ENCODE measurements around the gene R3HDML. TPM values are rescaled to one million over a fixed set of nuclear protein-coding genes. Genes with fewer than 3 reads are reported as not detected.

The R3HDML gene
- total and polyA plus RNA-seq, 2 of the 13 experiments (the other 11 are each of a cell fraction or from before 2014, with no cell fraction given): not detected

DNA sequence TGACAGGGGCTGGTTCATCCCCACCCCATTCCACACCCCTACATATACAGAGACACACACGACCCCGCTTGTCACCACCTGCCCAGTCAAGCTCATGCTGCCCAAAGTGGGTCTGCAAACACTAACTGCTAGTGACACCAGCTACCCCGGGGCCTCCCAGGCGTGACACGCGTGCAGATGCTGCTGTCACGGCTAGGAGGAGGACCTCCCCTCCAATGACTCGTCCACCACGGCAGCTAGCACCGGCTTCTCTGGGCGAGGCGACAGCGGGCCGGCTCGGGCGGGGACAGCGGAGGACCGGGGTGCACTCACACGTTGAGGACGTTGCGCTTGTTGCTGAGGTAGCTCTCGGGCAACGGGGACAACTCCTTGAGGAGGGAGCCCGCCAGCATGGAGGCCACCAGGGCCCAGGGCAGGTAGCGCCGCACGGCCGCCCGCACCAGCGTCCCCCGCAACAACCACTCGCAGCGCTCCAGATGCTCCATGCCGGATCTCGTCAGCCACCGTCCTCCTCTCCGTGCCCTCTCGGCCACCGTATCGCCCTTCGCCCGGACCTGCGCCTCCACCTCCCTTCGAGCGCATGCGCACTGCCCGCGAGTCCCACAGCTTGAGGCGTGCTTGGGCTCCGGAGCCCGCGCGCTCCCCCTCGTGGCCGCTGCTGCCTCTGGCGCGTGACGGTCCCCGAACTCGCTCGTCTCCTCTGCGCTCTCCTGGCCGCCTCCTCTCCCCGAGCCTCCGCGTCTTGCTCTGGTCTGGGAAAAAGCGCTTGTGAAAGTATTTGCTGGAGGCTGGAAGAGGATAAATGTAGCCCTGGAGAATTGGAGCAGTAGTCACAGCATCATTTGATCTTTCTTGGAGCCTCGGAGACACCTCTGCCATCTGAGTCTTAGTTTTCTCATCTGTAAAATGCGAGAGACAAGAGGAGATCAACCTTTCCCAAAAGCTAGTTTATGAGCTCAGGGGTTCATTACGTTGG is 25.9 kb upstream of the R3HDML start, which contains the start of gene FITM2 (continued):
- TF ChIP-seq, protein P1, sequence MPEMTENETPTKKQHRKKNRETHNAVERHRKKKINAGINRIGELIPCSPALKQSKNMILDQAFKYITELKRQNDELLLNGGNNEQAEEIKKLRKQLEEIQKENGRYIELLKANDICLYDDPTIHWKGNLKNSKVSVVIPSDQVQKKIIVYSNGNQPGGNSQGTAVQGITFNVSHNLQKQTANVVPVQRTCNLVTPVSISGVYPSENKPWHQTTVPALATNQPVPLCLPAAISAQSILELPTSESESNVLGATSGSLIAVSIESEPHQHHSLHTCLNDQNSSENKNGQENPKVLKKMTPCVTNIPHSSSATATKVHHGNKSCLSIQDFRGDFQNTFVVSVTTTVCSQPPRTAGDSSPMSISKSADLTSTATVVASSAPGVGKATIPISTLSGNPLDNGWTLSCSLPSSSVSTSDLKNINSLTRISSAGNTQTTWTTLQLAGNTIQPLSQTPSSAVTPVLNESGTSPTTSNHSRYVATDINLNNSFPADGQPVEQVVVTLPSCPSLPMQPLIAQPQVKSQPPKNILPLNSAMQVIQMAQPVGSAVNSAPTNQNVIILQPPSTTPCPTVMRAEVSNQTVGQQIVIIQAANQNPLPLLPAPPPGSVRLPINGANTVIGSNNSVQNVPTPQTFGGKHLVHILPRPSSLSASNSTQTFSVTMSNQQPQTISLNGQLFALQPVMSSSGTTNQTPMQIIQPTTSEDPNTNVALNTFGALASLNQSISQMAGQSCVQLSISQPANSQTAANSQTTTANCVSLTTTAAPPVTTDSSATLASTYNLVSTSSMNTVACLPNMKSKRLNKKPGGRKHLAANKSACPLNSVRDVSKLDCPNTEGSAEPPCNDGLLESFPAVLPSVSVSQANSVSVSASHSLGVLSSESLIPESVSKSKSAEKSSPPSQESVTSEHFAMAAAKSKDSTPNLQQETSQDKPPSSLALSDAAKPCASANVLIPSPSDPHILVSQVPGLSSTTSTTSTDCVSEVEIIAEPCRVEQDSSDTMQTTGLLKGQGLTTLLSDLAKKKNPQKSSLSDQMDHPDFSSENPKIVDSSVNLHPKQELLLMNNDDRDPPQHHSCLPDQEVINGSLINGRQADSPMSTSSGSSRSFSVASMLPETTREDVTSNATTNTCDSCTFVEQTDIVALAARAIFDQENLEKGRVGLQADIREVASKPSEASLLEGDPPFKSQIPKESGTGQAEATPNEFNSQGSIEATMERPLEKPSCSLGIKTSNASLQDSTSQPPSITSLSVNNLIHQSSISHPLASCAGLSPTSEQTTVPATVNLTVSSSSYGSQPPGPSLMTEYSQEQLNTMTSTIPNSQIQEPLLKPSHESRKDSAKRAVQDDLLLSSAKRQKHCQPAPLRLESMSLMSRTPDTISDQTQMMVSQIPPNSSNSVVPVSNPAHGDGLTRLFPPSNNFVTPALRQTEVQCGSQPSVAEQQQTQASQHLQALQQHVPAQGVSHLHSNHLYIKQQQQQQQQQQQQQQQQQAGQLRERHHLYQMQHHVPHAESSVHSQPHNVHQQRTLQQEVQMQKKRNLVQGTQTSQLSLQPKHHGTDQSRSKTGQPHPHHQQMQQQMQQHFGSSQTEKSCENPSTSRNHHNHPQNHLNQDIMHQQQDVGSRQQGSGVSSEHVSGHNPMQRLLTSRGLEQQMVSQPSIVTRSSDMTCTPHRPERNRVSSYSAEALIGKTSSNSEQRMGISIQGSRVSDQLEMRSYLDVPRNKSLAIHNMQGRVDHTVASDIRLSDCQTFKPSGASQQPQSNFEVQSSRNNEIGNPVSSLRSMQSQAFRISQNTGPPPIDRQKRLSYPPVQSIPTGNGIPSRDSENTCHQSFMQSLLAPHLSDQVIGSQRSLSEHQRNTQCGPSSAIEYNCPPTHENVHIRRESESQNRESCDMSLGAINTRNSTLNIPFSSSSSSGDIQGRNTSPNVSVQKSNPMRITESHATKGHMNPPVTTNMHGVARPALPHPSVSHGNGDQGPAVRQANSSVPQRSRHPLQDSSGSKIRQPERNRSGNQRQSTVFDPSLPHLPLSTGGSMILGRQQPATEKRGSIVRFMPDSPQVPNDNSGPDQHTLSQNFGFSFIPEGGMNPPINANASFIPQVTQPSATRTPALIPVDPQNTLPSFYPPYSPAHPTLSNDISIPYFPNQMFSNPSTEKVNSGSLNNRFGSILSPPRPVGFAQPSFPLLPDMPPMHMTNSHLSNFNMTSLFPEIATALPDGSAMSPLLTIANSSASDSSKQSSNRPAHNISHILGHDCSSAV (CRISPR knock-in tag; IDR thresholded peaks at IDR 0.05; ENCODE audit: borderline replicate concordance): peak; percentile 83; the same call in 1 of the 2 replicates
- TF ChIP-seq NKX3-1 (CRISPR knock-in tag; IDR thresholded peaks at IDR 0.05): peak; percentile 79; the same call in 1 of the 2 replicates
- TF ChIP-seq RBM22 (optimal IDR thresholded peaks at IDR 0.05; ENCODE audit: low read length): no peak
- peak; percentile 75 for TF ChIP-seq HNRNPK (IDR thresholded peaks at IDR 0.05; ENCODE audit: low read depth, low read length, poor library complexity, severe bottlenecking)
- TF ChIP-seq, protein P2, sequence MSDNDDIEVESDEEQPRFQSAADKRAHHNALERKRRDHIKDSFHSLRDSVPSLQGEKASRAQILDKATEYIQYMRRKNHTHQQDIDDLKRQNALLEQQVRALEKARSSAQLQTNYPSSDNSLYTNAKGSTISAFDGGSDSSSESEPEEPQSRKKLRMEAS (IDR thresholded peaks at IDR 0.05): peak; percentile 96
- no peak for TF ChIP-seq ZNF317 (CRISPR knock-in tag; IDR thresholded peaks at IDR 0.05)
- TF ChIP-seq ZBTB3 (CRISPR knock-in tag; IDR thresholded peaks at IDR 0.05; ENCODE audit: borderline replicate concordance, low read depth): no peak
- peak; percentile 56; the same call in 1 of the 2 replicates for TF ChIP-seq CAMTA2 (CRISPR knock-in tag; IDR thresholded peaks at IDR 0.05; ENCODE audit: borderline replicate concordance)
- no peak for TF ChIP-seq NR2F6 (IDR thresholded peaks at IDR 0.05)
- peak; percentile 76 for TF ChIP-seq NR2F6 (CRISPR knock-in tag; IDR thresholded peaks at IDR 0.05)
- TF ChIP-seq CHD2 (IDR thresholded peaks at IDR 0.05; ENCODE audit: low read depth, low read length): no peak; the same call in 1 of the 2 replicates
- TF ChIP-seq ZNF484 (CRISPR knock-in tag; IDR thresholded peaks at IDR 0.05; ENCODE audit: borderline replicate concordance, low read depth): no peak
- TF ChIP-seq KDM6A (CRISPR knock-in tag; IDR thresholded peaks at IDR 0.05; ENCODE audit: low read depth): no peak
- TF ChIP-seq, protein P3, sequence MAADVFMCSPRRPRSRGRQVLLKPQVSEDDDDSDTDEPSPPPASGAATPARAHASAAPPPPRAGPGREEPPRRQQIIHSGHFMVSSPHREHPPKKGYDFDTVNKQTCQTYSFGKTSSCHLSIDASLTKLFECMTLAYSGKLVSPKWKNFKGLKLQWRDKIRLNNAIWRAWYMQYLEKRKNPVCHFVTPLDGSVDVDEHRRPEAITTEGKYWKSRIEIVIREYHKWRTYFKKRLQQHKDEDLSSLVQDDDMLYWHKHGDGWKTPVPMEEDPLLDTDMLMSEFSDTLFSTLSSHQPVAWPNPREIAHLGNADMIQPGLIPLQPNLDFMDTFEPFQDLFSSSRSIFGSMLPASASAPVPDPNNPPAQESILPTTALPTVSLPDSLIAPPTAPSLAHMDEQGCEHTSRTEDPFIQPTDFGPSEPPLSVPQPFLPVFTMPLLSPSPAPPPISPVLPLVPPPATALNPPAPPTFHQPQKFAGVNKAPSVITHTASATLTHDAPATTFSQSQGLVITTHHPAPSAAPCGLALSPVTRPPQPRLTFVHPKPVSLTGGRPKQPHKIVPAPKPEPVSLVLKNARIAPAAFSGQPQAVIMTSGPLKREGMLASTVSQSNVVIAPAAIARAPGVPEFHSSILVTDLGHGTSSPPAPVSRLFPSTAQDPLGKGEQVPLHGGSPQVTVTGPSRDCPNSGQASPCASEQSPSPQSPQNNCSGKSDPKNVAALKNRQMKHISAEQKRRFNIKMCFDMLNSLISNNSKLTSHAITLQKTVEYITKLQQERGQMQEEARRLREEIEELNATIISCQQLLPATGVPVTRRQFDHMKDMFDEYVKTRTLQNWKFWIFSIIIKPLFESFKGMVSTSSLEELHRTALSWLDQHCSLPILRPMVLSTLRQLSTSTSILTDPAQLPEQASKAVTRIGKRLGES (CRISPR knock-in tag; IDR thresholded peaks at IDR 0.05; ENCODE audit: borderline replicate concordance): no peak
- TF ChIP-seq SALL1 (CRISPR knock-in tag; IDR thresholded peaks at IDR 0.05): peak; percentile 94
- TF ChIP-seq, protein P4, sequence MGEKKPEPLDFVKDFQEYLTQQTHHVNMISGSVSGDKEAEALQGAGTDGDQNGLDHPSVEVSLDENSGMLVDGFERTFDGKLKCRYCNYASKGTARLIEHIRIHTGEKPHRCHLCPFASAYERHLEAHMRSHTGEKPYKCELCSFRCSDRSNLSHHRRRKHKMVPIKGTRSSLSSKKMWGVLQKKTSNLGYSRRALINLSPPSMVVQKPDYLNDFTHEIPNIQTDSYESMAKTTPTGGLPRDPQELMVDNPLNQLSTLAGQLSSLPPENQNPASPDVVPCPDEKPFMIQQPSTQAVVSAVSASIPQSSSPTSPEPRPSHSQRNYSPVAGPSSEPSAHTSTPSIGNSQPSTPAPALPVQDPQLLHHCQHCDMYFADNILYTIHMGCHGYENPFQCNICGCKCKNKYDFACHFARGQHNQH (CRISPR knock-in tag; IDR thresholded peaks at IDR 0.05): peak; percentile 96

Data from HepG2 (cell line).